Smooth muscle cell (in vitro differentiated cells): Measurements from ENCODE around the gene CORIN. TPM values are rescaled to one million over a fixed set of nuclear protein-coding genes. Genes with fewer than 3 reads are reported as not detected.
"Not testable (repeated sequence)": the region's sequence is repeated elsewhere in the genome, so short reads cannot be mapped to it uniquely, and the experiment has no call there.

Experiments
- DNase-seq: peaks from one replicate; lab custom pipeline; 2025; ENCODE audit not compliant: unreplicated experiment; lab: John Stamatoyannopoulos, UW
- H2AFZ ChIP-seq: fragments of 200-600 bp; sonication (generic); 2 replicates; pipeline ENCODE4 v1.6.0; 2016; ENCODE audit warnings: antibody characterized with exemption, low read depth, mild to moderate bottlenecking
- H3F3A ChIP-seq: fragments of 200-600 bp; sonication (generic); 2 replicates; pipeline ENCODE4 v1.6.0; 2017; ENCODE audit warnings: antibody characterized with exemption, low read depth
- H3K27ac ChIP-seq: fragments of 200-600 bp; sonication (generic); 2 replicates; pipeline ENCODE4 v1.5.1; 2016; ENCODE audit warnings: low read depth, mild to moderate bottlenecking
- H3K27me3 ChIP-seq: fragments of 200-600 bp; sonication (generic); 2 replicates; pipeline ENCODE4 v1.6.1; 2016; ENCODE audit warnings: low read depth, mild to moderate bottlenecking
- H3K36me3 ChIP-seq: fragments of 200-600 bp; sonication (generic); 2 replicates; pipeline ENCODE4 v1.5.1; 2016; ENCODE audit warnings: low read depth
- H3K4me1 ChIP-seq: fragments of 200-600 bp; sonication (generic); 2 replicates; pipeline ENCODE4 v1.5.1; 2016; ENCODE audit warnings: low read depth
- H3K4me2 ChIP-seq: fragments of 200-600 bp; sonication (generic); 2 replicates; pipeline ENCODE4 v1.6.0; 2016; ENCODE audit warnings: mild to moderate bottlenecking
- H3K4me3 ChIP-seq: fragments of 200-600 bp; sonication (generic); 2 replicates; pipeline ENCODE4 v1.5.1; 2016; ENCODE audit warnings: mild to moderate bottlenecking
- H3K79me2 ChIP-seq: fragments of 200-600 bp; sonication (generic); 2 replicates; pipeline ENCODE4 v1.6.0; 2016; ENCODE audit warnings: low read depth, mild to moderate bottlenecking
- H3K9ac ChIP-seq: fragments of 200-600 bp; sonication (generic); 2 replicates; pipeline ENCODE4 v1.6.0; 2016; ENCODE audit warnings: low read depth
- H3K9me3 ChIP-seq: fragments of 200-600 bp; sonication (generic); replicated peaks from 2 replicates; pipeline ENCODE4 v1.5.1; 2016; ENCODE audit warnings: low read depth
- H4K20me1 ChIP-seq: fragments of 200-600 bp; sonication (generic); 2 replicates; pipeline ENCODE4 v1.6.0; 2016; ENCODE audit warnings: low read depth
- CTCF ChIP-seq: fragments of 200-600 bp; sonication (generic); IDR thresholded peaks from 2 replicates; pipeline ENCODE4 v1.5.1; 2017; ENCODE audit warnings: borderline replicate concordance, mild to moderate bottlenecking, antibody characterized with exemption; ENCODE audit not compliant: insufficient read depth, poor library complexity, severe bottlenecking
- WGBS: methylation state at CpG from one replicate; pipeline ENCODE4 v1.1.7; 2016; ENCODE audit warnings: low lambda C conversion rate; 5-methylcytosine and 5-hydroxymethylcytosine counted together
- polyA plus RNA-seq: library from polyadenylated mRNA; unstranded; fragments of >200 nt; fragmentation: Nextera tagmentation; extraction: Ambion mirVana; gene quantifications from 2 replicates; pipeline ENCODE4 v1.2.1, GENCODE V29; 2016
- total RNA-seq: library from RNA; depleted of rRNA; stranded (reverse); fragments of >200 nt; gene quantifications from 2 replicates; pipeline ENCODE4 v1.2.3, GENCODE V29; 2014

The CORIN gene
- total and polyA plus RNA-seq, 2 experiments from 2014 or later = 0.27 to 1.8 TPM

DNA sequence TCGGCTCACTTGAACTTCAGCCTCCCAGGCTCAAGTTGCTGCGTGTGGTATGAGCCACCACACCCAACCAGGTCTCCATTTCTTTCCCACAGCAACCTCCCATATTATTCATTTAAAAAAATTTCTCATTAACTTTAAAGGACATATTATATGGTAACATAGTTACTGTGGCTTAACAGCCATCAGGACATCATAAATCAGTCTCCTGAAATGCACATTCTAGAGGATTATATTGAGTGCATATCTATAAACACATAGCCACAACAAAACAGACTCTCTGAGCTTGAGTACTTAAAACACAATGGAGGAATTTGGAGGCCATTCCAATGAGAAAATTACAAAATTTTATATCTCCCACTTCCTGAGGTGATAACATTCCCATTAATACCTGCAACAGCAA is 61.5 kb downstream of the CORIN start:
- no peak for TF ChIP-seq CTCF
- H2AFZ ChIP-seq = no peak overlapping the region
- WGBS = 90% methylated on average over 2 of the region's 2 CpGs
- H3K36me3 ChIP-seq = no peaks in the 10 kb centered on the region
- H3K27ac ChIP-seq = no peak overlapping the region
- no peaks in the 10 kb centered on the region for H3F3A ChIP-seq
- no peaks in the 10 kb centered on the region for H3K4me1 ChIP-seq
- H3K9me3 ChIP-seq = no peaks in the 10 kb centered on the region
- no peaks in the 10 kb centered on the region for H4K20me1 ChIP-seq
- no peak for DNase-seq
- H3K4me3 ChIP-seq = no peak overlapping the region
- no peak overlapping the region for H3K9ac ChIP-seq
- H3K79me2 ChIP-seq = no peaks in the 10 kb centered on the region
- H3K27me3 ChIP-seq = no peaks in the 10 kb centered on the region
- no peak overlapping the region for H3K4me2 ChIP-seq

- no peak for DNase-seq
- H3K27ac ChIP-seq = no peak overlapping the region
- H3K36me3 ChIP-seq = no peaks in the 10 kb centered on the region
- H3K79me2 ChIP-seq = no peaks in the 10 kb centered on the region
- H2AFZ ChIP-seq = no peak overlapping the region
- WGBS = 83% methylated on average over 6 of the region's 6 CpGs
- no peak overlapping the region for H3K9ac ChIP-seq
- no peaks in the 10 kb centered on the region for H4K20me1 ChIP-seq
- H3K4me3 ChIP-seq = no peak overlapping the region
- no peaks in the 10 kb centered on the region for H3K27me3 ChIP-seq
- H3F3A ChIP-seq = no peaks in the 10 kb centered on the region
- TF ChIP-seq CTCF = no peak
- no peak overlapping the region for H3K4me2 ChIP-seq
- H3K4me1 ChIP-seq = no peaks in the 10 kb centered on the region
- H3K9me3 ChIP-seq = no peaks in the 10 kb centered on the region
Measured at GRCh38 chr4:47774079-47774478, 63.8 kb downstream of the CORIN start.

- Histone ChIP-seq H3K4me3 (no peak overlapping the region), H3K36me3 (no peaks in the 10 kb centered on the region), H3K79me2 (no peaks in the 10 kb centered on the region), H2AFZ (no peak overlapping the region), H3K9me3 (no peaks in the 10 kb centered on the region), H3F3A (no peaks in the 10 kb centered on the region), H3K4me2 (no peak overlapping the region), H3K9ac (no peak overlapping the region), H3K27me3 (no peaks in the 10 kb centered on the region), H3K4me1 (no peaks in the 10 kb centered on the region), H4K20me1 (no peaks in the 10 kb centered on the region), H3K27ac (no peak overlapping the region)
- TF ChIP-seq CTCF = no peak
- WGBS = 96% methylated on average over 1 of the region's 1 CpG
- DNase-seq = no peak
Measured at GRCh38 chr4:47771020-47771419, 66.8 kb downstream of the CORIN start.

- not testable (repeated sequence) for H3K27ac ChIP-seq, H2AFZ ChIP-seq, H3K9ac ChIP-seq, H3K4me2 ChIP-seq, H3K27me3 ChIP-seq, H3K4me1 ChIP-seq, H3K36me3 ChIP-seq, H4K20me1 ChIP-seq, H3K9me3 ChIP-seq, H3F3A ChIP-seq, H3K79me2 ChIP-seq, H3K4me3 ChIP-seq, DNase-seq
- WGBS = 69% methylated on average over 7 of the region's 7 CpGs
Measured at GRCh38 chr4:47767956-47768355, 69.9 kb downstream of the CORIN start.
